K562 (cell line): ENCODE results near the gene PITPNB. TPM values are rescaled to one million over a fixed set of nuclear protein-coding genes. Genes with fewer than 3 reads are reported as not detected.

ENCODE experiments used
- ATAC-seq: fragments of 200-7000 bp; cut with Tn5 transposase; 3 replicates; pipeline ENCODE4 v1.9.1; 2020; ENCODE audit warnings: moderate library complexity
- BruUV-seq: library from RNA; stranded (reverse); fragments of 400-500 nt; replicated peaks from 2 replicates; lab custom pipeline; 2021; lab: Mats Ljungman, UMichigan
- CTCF ChIA-PET: fragments of 300-600 bp; formaldehyde crosslinking; extraction: SDS; loops from one replicate; lab custom pipeline; 2021; ENCODE audit warnings: low intra/inter-chr PET ratio; lab: Yijun Ruan, JAX
- POLR2A ChIA-PET: fragments of 300-600, 350-650 bp; sonication (Branson Sonifier 250); formaldehyde crosslinking; extraction: SDS; loops from one replicate; lab custom pipeline; 2021; ENCODE audit warnings: antibody characterized with exemption, inconsistent platforms; lab: Yijun Ruan, JAX
- DNase-seq, 4 experiments: peaks; one replicate each; pipeline versions ENCODE4 v3.0.0 to v3.0.0-alpha.2; 2011 to 2018; ENCODE audit warnings: low spot score in 3 of 4, mixed read lengths in 3 of 4; ENCODE audit errors: extremely low read depth in 1 of 4
- FAIRE-seq: peaks from 2 replicates; lab custom pipeline; 2011; peaks lifted over from hg19 to GRCh38; lab: Jason Lieb, UNC
- H2AFZ ChIP-seq: 2 replicates; pipeline ENCODE4 v1.6.0; 2011; ENCODE audit warnings: low read depth, low read length, control low read depth, inconsistent platforms
- H3K27ac ChIP-seq: fragments of 200-600 bp; 3 replicates; pipeline ENCODE4 v1.8.0; 2011; ENCODE audit warnings: low read depth, mild to moderate bottlenecking, control low read depth, inconsistent platforms, low read length, moderate library complexity, mixed read lengths; ENCODE audit errors: extremely low read depth
- H3K27me3 ChIP-seq, 2 experiments: fragments of 300-600 bp in 1 of 2; 2 replicates in 1 of 2; 3 replicates in 1 of 2; pipeline versions ENCODE4 v1.6.0 to v1.8.0; 2011; ENCODE audit warnings: inconsistent platforms in 2 of 2, low read length in 2 of 2, mild to moderate bottlenecking in 1 of 2, mixed read lengths in 1 of 2, moderate library complexity in 1 of 2; ENCODE audit not compliant: control insufficient read depth in 2 of 2, insufficient read depth in 2 of 2
- H3K36me3 ChIP-seq: fragments of 300-600 bp; 3 replicates; pipeline ENCODE4 v1.8.0; 2011; ENCODE audit warnings: mild to moderate bottlenecking, low read length, inconsistent platforms; ENCODE audit not compliant: control insufficient read depth, insufficient read depth
- H3K4me1 ChIP-seq, 2 experiments: fragments of 200-600 bp in 1 of 2; replicated peaks in 1 of 2; 2 replicates in 1 of 2; 3 replicates in 1 of 2; pipeline versions ENCODE4 v1.5.1 to v1.8.0; 2011; ENCODE audit warnings: inconsistent platforms in 2 of 2, low read length in 2 of 2, mild to moderate bottlenecking in 1 of 2, mixed read lengths in 1 of 2, moderate library complexity in 1 of 2; ENCODE audit not compliant: control insufficient read depth in 2 of 2, insufficient read depth in 2 of 2
- H3K4me2 ChIP-seq: 2 replicates; pipeline ENCODE4 v1.6.1; 2011; ENCODE audit warnings: low read length, control low read depth, inconsistent platforms, mixed read lengths; ENCODE audit not compliant: insufficient read depth
- H3K4me3 ChIP-seq: fragments of 200-600 bp; sonication (generic), shearing (Covaris generic); 2 replicates; pipeline ENCODE4 v1.5.1; 2016; ENCODE audit warnings: control low read depth, inconsistent platforms
- H3K79me2 ChIP-seq: fragments of 200-600 bp; 3 replicates; pipeline ENCODE4 v1.8.0; 2011; ENCODE audit warnings: low read length, inconsistent platforms; ENCODE audit not compliant: control insufficient read depth, insufficient read depth
- H3K9ac ChIP-seq, 2 experiments: 2 replicates each; pipeline versions ENCODE4 v1.6.0 to v1.6.1; 2011; ENCODE audit warnings: low read depth in 2 of 2, low read length in 2 of 2, control low read depth in 1 of 2, inconsistent platforms in 1 of 2, mild to moderate bottlenecking in 1 of 2, mixed read lengths in 1 of 2; ENCODE audit not compliant: insufficient read depth in 1 of 2
- H3K9me1 ChIP-seq: one replicate; pipeline ENCODE4 v1.6.0; 2011; ENCODE audit warnings: inconsistent platforms, mild to moderate bottlenecking, low read length, moderate library complexity; ENCODE audit not compliant: control insufficient read depth, insufficient read depth
- H3K9me3 ChIP-seq: replicated peaks from 2 replicates; pipeline ENCODE4 v1.5.1; 2011; ENCODE audit warnings: low read depth, low read length, inconsistent platforms; ENCODE audit not compliant: control insufficient read depth, insufficient read depth
- H4K20me1 ChIP-seq: replicated peaks from 2 replicates; pipeline ENCODE4 v1.6.1; 2011; ENCODE audit warnings: low read length, inconsistent platforms, mixed read lengths; ENCODE audit not compliant: control insufficient read depth, insufficient read depth
- ARID1B ChIP-seq: fragments of 450-650 bp; IDR thresholded peaks from 2 replicates; pipeline ENCODE4 v1.6.1; 2016; ENCODE audit warnings: antibody characterized with exemption, mild to moderate bottlenecking, inconsistent platforms
- BDP1 ChIP-seq: IDR thresholded peaks from 3 replicates; pipeline ENCODE4 v1.6.1; 2011; ENCODE audit not compliant: insufficient read length, insufficient read depth
- CC2D1A ChIP-seq: fragments of 450-650 bp; IDR thresholded peaks from 2 replicates; pipeline ENCODE4 v1.6.1; 2017; ENCODE audit warnings: mild to moderate bottlenecking
- HIVEP1 ChIP-seq: fragments of 250-450 bp; sonication (Bioruptor Pico); IDR thresholded peaks from 2 replicates; pipeline ENCODE4 v1.4.0; 2020; ENCODE audit warnings: mild to moderate bottlenecking
- MAFK ChIP-seq: IDR thresholded peaks from 2 replicates; pipeline ENCODE4 v1.6.1; 2011; ENCODE audit warnings: low read length, improper control_type of control experiment
- MYBL2 ChIP-seq, 2 experiments: fragments of 450-650 bp in 1 of 2; sonication (generic) in 1 of 2; formaldehyde crosslinking in 1 of 2; IDR thresholded peaks; 2 replicates each; pipeline versions ENCODE4 v1.6.1 to v1.8.1; 2017 to 2022; ENCODE audit warnings: borderline replicate concordance in 1 of 2, inconsistent platforms in 1 of 2, low read depth in 1 of 2, mild to moderate bottlenecking in 1 of 2, missing genetic modification reagents in 1 of 2, moderate library complexity in 1 of 2
- POLR2A ChIP-seq: fragments of 450-650 bp; conservative IDR thresholded peaks from 2 replicates; pipeline ENCODE4 v1.6.1; 2016
- RAD51 ChIP-seq: fragments of 450-650 bp; IDR thresholded peaks from 2 replicates; pipeline ENCODE4 v1.7.1; 2016; ENCODE audit warnings: low read depth, mild to moderate bottlenecking, borderline replicate concordance
- ZNF699 ChIP-seq: fragments of 250-450 bp; sonication (Bioruptor Pico); IDR thresholded peaks from 2 replicates; pipeline ENCODE4 v1.8.0; 2021; ENCODE audit warnings: mild to moderate bottlenecking, moderate library complexity; ENCODE audit not compliant: insufficient replicate concordance
- WGBS: fragments of 100-300 bp; shearing (Covaris generic); methylation state at CpG from one replicate; pipeline ENCODE4 v1.1.6; 2016; ENCODE audit warnings: low coverage, mixed read lengths; ENCODE audit not compliant: insufficient coverage; ENCODE audit errors: missing lambda C conversion rate; 5-methylcytosine and 5-hydroxymethylcytosine counted together
- in situ Hi-C: fragments of 300-500 bp; cut with MboI; formaldehyde crosslinking; loops from 4 replicates; pipeline ENCODE4 v1.15.0; 2018; ENCODE audit warnings: inconsistent platforms, mixed read lengths
- intact Hi-C: fragments of 100-400 bp; cut with micrococcal nuclease; formaldehyde crosslinking; loops from 2 replicates; pipeline ENCODE4 v1.14.2; 2022
- polyA plus RNA-seq, 8 experiments: library from polyadenylated mRNA; depleted of rRNA in 4 of 8; stranded (reverse) in 5 of 8; unstranded in 3 of 8; fragments of >200 nt; fragmentation: Nextera tagmentation in 2 of 8; fragmentation: Illumina TruSeq in 1 of 8; extraction: Ambion mirVana in 2 of 8; extraction: Trizol in 1 of 8; gene quantifications; 2 replicates each; pipeline versions ENCODE4 v1.2.1 to v1.2.3, GENCODE V29; 2011 to 2014; ENCODE audit warnings: inconsistent platforms in 1 of 8, missing spikeins in 1 of 8
- total RNA-seq, 7 experiments: library from RNA; depleted of rRNA in 6 of 7; stranded (reverse); fragments of >200 nt in 6 of 7; fragmentation: Illumina TruSeq in 2 of 7; extraction: Trizol in 2 of 7; gene quantifications; 2 replicates each; pipeline versions ENCODE4 v1.2.1 to v1.2.3, GENCODE V29; 2011 to 2021; ENCODE audit warnings: low replicate concordance in 1 of 7
- TF ChIP-seq, protein P1 (sequence below): fragments of 250-450 bp; sonication (Bioruptor Pico); IDR thresholded peaks from 2 replicates; pipeline ENCODE4 v1.4.0; 2020; ENCODE audit warnings: mild to moderate bottlenecking, moderate library complexity, borderline replicate concordance

PITPNB gene
- total and polyA plus RNA-seq, 9 of the 15 experiments (the other 6 are each of a cell fraction or from before 2014, with no cell fraction given), result 13.1 to 52.4 (median 34.7) TPM

DNA sequence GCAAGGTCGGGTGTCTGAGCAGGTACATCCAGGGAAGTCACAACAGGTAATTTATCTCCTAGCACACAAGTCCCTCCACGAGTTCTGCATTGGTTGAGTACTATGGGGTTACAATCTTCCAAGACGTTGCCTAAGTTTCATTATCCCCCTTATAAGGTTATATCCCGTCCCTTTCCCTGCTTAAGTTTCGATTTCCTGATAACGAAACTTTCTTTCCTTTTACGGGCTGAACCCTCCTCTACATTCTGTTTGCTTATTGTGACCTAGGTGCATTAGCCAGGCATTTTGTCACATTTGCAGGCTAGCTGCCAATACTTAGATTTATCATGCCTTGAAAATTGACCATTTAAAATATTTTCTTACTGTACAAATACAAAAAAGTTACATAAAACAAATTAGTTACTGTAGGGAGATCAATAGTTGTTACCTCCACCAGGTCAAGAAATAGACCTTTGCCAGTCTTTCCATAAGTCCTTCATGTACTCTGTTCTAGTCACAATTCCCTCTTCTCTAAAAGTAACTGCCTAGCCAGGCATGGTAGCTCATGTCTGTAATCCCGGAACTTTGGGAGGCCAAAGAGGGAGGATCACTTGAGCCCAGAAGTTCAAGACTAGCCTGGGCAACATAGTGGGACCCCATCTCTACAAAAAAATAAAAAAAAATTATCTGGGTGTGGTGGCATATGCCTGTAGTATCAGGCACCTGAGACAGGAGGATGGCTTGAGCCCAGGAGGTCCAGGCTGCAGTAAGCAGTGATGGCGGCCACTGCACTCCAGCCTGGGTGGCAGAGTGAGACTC, 14.3 kb upstream of the PITPNB start:
- no TSS peak for BruUV-seq
- H3K79me2 ChIP-seq, result no peaks in the 10 kb centered on the region; the same call in 1 of the 3 replicates
- no peak overlapping the region for H3K9ac ChIP-seq
- 79% methylated on average over 8 of the region's 9 CpGs for WGBS
- ATAC-seq (no peak), FAIRE-seq (no peak), DNase-seq (no peak)
- POLR2A ChIA-PET, result interaction anchor here (0.9 to 1.0 kb wide), 2 partner anchors 18 to 86 kb away, joined by 3 read pairs; no protein-coding TSS in a partner anchor
- H3K9me1 ChIP-seq, result no peaks in the 10 kb centered on the region
- no peaks in the 10 kb centered on the region for H3K9me3 ChIP-seq
- H3K4me2 ChIP-seq, result no peak overlapping the region
- no peak overlapping the region for H3K27ac ChIP-seq
- H3K4me3 ChIP-seq, result no peak overlapping the region
- H4K20me1 ChIP-seq, result no peaks in the 10 kb centered on the region
- intact Hi-C loops (loop anchor here (10.0 kb wide), 1 partner anchor 49 kb away; no protein-coding TSS in a partner anchor), in situ Hi-C loops (no loop called here)
- TF ChIP-seq MAFK (no peak), ARID1B (no peak), MYBL2 (IDR thresholded peaks at IDR 0.05; ENCODE audit: low read depth) (no peak), MYBL2 (CRISPR knock-in tag; IDR thresholded peaks at IDR 0.05; ENCODE audit: borderline replicate concordance) (no peak), CC2D1A (no peak), POLR2A (no peak), RAD51 (no peak), ZNF699 (CRISPR knock-in tag) (no peak), HIVEP1 (CRISPR knock-in tag) (no peak), BDP1 (no peak)
- TF ChIP-seq, protein P1, sequence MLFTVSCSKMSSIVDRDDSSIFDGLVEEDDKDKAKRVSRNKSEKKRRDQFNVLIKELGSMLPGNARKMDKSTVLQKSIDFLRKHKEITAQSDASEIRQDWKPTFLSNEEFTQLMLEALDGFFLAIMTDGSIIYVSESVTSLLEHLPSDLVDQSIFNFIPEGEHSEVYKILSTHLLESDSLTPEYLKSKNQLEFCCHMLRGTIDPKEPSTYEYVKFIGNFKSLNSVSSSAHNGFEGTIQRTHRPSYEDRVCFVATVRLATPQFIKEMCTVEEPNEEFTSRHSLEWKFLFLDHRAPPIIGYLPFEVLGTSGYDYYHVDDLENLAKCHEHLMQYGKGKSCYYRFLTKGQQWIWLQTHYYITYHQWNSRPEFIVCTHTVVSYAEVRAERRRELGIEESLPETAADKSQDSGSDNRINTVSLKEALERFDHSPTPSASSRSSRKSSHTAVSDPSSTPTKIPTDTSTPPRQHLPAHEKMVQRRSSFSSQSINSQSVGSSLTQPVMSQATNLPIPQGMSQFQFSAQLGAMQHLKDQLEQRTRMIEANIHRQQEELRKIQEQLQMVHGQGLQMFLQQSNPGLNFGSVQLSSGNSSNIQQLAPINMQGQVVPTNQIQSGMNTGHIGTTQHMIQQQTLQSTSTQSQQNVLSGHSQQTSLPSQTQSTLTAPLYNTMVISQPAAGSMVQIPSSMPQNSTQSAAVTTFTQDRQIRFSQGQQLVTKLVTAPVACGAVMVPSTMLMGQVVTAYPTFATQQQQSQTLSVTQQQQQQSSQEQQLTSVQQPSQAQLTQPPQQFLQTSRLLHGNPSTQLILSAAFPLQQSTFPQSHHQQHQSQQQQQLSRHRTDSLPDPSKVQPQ (CRISPR knock-in tag), result no peak
- H3K36me3 ChIP-seq, result no peaks in the 10 kb centered on the region
- CTCF ChIA-PET, result no interaction called here
- no peak overlapping the region for H2AFZ ChIP-seq
- no peaks in the 10 kb centered on the region for H3K27me3 ChIP-seq
- no peaks in the 10 kb centered on the region; a peak in 1 of 5 replicates for H3K4me1 ChIP-seq
